Stimulated activated CD4-positive, alpha-beta T cell treated with anti-CD3 and anti-CD28 coated beads, TNF-alpha, amount 100 ng/mL, for 1 hour (primary cell): ENCODE measurements around the gene ANKMY1.

ENCODE experiments used
- DNase-seq, 3 donors: peaks; one replicate each; pipeline ENCODE4 v3.0.0-alpha.2; 2020; ENCODE audit warnings: low read depth in 3 of 3, low spot score in 1 of 3

Gene ANKMY1

GRCh38 chr2:240579771-240580614 lies 22.2 kb upstream of the ANKMY1 start:
- peak in 2 of 3 donors; percentile 51 to 59 for DNase-seq

- no peak for DNase-seq
Measured at GRCh38 chr2:240579071-240579762, 21.4 kb upstream of the ANKMY1 start.

DNA sequence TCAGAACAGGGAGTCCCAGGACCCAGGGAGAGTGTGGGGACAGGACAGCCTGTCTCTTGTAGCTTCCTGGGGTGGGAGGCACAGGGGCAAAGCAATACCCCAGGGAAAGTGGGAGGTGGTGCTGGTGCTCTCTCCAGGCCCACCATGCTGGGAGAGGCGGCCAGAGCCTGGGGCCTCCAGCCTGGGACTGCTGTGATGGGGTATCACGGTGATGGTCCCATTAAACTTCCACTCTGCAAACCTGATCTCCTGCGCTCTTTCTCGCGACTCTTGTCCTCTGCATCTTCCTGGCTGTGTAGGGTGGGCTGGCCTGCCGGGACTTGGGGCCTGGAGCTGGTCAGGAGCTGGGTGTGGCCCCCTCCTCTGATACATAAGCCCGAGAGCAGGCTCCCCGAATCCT lies 20.7 kb upstream of the ANKMY1 start:
- no peak for DNase-seq

DNA sequence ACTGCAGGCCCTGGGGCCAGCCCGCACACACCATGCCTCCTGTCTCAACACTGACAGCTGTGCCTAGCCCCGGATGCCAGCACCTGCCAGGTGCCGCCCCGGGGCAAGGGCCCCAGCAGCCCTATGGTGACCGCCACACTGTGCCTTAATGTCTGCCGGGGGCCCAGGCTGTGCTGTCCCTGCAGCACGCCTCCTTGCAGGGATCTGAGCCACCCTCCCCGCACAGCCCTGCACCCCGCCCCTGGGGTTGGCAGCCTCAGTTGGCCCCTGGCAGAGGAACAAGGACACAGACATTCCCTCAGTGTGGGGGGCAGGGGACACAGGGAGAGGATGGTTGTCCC lies 20.3 kb upstream of the ANKMY1 start:
- DNase-seq: no peak

DNA sequence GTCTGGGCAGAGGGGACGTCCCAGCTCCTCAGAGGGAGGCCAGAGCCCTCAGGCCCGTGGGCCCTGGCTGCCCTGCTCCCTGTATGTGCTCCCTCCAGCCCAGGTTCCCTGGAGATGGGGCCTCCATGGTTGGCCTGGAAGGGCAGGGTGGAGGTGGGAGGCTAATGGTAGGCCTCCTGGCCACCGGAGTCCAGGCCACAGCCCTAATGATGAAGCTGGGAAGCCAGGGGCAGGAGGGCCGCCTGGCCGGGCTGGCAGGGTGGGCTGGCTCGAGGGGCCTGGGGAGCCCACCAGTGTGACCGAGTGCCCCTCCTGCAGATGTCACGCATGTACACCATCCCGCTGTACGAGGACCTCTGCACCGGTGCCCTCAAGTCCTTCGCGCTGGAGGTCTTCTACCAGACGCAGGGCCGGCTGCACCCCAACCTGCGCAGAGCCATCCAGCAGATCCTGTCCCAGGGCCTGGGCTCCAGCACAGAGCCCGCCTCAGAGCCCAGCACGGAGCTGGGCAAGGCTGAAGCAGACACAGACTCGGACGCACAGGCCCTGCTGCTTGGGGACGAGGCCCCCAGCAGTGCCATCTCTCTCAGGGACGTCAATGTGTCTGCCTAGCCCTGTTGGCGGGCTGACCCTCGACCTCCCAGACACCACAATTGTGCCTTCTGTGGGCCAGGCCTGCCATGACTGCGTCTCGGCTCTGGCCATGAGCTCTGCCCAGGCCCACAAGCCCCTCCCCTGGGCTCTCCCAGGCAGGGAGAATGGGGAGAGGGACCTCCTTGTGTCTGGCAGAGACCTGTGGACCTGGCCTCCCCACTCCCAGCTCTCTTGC lies 19.7 kb upstream of the ANKMY1 start:
- no peak for DNase-seq

DNA sequence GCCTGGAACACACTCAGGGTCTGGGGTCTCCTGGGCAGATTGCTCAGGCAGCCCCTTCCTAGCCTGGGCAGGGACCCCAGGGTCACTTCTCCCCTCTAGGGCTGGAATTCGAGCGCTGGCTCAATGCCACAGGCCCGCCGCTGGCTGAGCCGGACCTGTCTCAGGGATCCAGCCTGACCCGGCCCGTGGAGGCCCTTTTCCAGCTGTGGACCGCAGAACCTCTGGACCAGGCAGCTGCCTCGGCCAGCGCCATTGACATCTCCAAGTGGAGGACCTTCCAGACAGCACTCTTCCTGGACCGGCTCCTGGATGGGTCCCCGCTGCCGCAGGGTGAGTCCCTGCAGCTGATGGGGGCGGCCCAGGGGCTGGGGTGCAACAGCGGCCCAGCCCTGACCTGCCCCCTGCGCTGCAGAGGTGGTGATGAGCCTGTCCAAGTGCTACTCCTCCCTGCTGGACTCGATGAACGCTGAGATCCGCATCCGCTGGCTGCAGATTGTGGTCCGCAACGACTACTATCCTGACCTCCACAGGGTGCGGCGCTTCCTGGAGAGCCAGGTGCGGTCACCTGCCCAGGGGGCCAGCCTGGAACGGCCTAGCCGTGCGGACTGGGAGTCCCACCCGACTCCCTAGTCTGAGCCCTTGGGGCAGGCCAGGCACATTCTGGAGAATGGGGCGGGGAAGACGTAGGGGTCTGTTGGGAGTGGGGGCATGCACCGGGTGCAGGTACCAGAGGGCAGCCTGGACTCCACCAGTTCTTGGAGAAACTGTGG lies 18.8 kb upstream of the ANKMY1 start:
- DNase-seq: no peak

- DNase-seq: no peak
Measured at GRCh38 chr2:240576036-240576435, 18.2 kb upstream of the ANKMY1 start.

DNA sequence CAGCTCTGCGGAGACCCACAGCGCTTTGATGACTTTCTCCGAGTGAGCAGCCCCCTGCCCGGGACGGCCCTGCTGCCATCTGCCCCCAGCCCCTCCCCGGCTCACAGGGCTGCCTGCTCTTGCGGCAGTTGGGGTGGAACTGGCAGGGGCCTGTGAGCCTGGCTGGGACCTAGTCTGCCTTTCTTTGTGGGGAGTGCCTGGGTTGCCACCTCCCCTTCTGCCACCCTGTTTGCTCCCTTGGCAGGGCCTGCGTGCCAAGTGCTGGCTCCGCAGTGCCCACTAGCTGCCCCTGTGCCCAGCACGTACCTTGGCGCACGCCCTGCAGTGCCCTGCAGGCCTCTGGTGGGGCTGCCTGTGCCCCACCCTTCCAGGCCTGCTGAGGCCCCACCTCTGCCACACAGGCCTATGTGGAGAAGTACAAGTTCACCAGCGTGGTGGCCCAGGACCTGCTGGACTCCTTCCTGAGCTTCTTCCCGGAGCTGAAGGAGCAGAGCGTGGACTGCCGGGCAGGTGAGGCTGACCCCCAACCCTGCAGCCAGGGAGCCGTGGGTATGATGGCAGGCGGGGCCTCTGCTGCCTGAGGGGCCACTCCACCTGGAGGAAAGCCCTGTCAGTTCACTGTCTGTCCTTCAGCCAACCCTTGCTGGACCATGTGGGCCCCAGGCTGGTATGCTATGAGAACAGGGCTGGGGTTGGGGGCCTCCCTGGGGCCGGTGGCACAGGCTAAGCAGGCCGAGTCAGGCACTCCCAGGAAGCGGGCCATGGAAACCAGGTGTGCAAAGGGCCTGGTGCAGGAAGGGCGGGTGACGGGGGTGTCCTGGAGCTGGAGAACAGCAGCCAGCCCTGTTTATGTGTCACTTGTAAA lies 17.5 kb upstream of the ANKMY1 start:
- no peak for DNase-seq

DNA sequence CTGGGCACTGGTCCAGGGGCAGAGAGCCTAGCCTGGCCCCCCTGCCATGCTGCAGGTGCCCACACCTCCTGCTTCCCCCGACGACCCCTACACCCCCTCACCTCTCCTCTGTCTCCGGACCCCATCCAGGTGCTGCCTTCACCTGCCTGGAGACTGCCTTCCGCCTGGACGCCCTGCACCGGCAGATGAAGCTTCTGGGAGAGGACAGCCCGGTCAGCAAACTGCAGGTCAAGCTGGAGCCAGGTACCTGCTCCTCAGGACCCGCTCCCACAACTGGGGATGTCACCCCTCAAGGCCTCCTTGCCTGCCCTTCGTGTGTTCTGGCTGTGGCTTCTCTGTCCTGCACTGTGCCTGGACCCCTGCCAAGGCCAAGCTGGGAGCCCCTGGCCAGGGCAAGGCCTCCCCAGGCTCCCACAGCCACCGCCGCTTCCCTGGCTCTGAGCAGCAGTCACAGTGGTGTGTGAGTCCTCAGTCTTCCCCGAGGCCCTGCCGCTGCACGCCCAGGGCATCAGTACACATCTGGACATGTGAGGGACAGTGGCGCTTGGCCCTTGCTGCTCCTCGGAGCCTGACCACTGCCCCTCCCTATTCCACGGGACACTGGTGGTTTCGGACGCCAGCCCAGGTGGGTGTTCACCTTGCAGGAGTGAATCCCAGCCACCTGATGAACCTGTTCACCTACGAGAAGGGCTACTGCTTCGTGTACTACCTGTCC lies 16.8 kb upstream of the ANKMY1 start:
- DNase-seq: no peak

DNA sequence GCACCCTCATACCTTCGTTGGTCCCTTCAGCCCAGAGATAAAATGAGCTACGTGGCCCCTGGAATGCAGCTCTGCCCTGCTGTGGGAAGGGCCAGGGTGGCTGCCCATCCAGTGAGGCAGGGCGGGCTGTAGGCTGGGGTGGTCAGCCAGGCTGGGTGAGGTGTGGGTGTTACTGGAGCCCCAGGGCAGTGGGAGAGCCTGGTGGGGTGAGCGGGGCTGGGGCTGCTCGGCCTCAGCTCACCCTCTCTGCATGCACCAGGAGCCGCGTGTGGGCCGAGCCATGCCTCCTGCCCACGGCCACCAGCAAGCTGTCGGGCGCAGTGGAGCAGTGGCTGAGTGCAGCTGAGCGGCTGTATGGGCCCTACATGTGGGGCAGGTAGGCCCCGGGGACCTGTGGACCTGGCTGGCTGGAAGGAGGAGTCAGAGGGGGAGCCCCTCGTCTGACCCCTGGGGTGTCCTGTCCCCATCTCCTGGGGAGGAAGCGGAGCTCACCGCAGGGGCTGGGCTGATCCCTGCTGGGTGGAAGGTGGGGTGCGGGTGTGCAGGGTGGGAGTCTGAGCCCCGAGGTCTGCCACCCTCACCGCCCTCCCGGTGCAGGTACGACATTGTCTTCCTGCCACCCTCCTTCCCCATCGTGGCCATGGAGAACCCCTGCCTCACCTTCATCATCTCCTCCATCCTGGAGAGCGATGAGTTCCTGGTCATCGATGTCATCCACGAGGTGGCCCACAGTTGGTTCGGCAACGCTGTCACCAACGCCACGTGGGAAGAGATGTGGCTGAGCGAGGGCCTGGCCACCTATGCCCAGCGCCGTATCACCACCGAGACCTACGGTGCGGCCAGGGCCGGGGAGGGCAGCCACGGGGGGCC lies 16.0 kb upstream of the ANKMY1 start:
- no peak for DNase-seq

DNA sequence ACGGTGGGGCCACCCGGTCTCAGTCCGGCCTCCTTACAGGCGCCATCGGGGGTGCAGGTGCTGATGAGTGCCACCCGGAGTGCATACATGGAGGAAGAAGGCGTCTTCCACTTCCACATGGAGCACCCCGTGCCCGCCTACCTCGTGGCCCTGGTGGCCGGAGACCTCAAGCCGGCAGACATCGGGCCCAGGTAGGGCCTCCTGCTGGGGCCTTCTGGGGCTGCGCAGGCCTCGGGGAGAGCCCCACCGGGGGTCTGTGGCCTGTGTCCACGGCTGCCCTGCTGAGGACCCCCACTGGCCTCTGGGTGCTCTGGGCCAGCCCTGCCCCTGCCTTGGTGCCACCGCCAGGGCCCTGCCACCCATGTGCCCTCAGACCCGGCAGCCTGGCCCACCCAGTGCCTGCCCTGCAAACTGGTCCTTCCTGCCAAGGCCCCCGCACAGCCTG lies 15.3 kb upstream of the ANKMY1 start:
- DNase-seq: no peak

- no peak for DNase-seq
Measured at GRCh38 chr2:240572141-240573031, 14.6 kb upstream of the ANKMY1 start.

DNA sequence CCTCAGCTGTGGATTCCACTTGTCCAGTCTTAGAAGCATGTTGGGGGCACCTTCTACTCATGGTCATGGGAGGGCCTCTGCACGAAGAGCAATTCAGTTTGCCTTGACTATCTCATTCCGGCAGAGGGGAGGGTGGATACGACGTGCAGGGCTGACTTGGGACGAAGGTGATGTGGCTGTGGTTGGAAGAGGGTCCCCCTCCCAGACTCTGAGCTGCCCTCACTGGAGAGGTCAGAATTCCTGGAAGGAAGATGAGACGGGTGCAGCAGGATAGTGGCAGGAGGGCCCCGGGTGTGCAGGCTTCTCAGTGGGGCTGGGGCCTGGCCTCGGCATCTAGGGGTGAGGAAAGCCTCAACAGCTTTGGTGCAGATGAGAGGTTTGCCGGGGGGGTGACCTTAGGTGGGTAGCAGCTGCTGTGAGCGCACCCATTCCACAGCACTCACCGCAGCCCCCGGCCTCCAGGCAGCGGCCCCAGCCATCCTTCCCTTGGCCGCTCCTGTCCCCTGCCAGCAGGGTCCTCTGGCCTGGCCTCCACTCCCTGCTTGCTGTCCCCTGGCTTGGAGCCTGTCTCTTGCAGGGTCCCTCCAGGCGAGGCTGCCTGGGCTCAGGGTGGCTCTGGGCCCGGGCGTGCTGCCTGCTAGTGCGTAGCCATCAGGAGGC lies 13.7 kb upstream of the ANKMY1 start:
- DNase-seq: no peak

- DNase-seq: no peak
Measured at GRCh38 chr2:240570531-240571313, 12.9 kb upstream of the ANKMY1 start.

GRCh38 chr2:240569998-240570530 lies 12.3 kb upstream of the ANKMY1 start:
- DNase-seq: no peak

DNA sequence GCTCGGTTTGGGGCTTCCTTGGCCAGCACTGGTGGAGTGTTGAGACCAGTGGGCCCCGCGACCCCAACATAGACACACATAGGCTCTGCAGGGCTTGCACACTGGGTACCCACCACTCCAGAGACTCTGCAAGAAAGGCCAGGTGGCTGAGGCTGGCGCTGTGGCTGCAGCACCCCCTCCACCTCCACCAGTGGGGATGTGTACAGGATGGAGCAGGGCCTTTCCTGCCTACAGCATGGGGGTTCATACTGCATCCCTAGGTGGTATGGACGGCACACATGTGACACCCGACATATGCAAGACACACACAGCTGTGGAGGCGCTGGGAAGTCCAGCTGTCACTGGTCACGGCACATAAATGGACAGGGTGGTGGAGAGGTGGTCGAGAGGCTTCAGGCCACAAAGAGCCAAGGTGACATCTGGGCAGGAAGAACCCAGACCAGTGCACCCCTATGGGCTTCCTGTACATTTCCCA lies 11.8 kb upstream of the ANKMY1 start:
- no peak for DNase-seq
